Mesenchymal stem cell (in vitro differentiated cells and primary cell): ENCODE data around the gene SH3RF1.

Source experiments
- DNase-seq: peaks from one replicate; pipeline ENCODE4 v3.0.0-alpha.2; 2013
- H2AFZ ChIP-seq: one replicate; pipeline ENCODE4 v1.6.1; 2013; ENCODE audit warnings: low read depth, mild to moderate bottlenecking, control low read depth, inconsistent platforms, low read length, moderate library complexity
- H2AK5ac ChIP-seq: 2 replicates; pipeline ENCODE4 v1.6.1; 2013; ENCODE audit warnings: low read length, moderate library complexity, mild to moderate bottlenecking, inconsistent platforms; ENCODE audit not compliant: severe bottlenecking
- H2BK120ac ChIP-seq: one replicate; pipeline ENCODE4 v1.6.1; 2013; ENCODE audit warnings: low read depth, mild to moderate bottlenecking, inconsistent platforms, low read length, moderate library complexity
- H2BK12ac ChIP-seq, 2 experiments: one replicate each; pipeline ENCODE4 v1.6.1; 2013; ENCODE audit warnings: inconsistent platforms in 2 of 2, low read length in 2 of 2, mild to moderate bottlenecking in 2 of 2, moderate library complexity in 2 of 2, control low read depth in 1 of 2
- H2BK15ac ChIP-seq: one replicate; pipeline ENCODE4 v1.6.1; 2013; ENCODE audit warnings: mild to moderate bottlenecking, low read depth, inconsistent platforms; ENCODE audit not compliant: poor library complexity, severe bottlenecking
- H2BK5ac ChIP-seq: 2 replicates; pipeline ENCODE4 v1.6.1; 2013; ENCODE audit warnings: low read depth, mild to moderate bottlenecking, low read length, control low read depth, inconsistent platforms; ENCODE audit not compliant: poor library complexity, severe bottlenecking
- H3K14ac ChIP-seq, 2 experiments: one replicate each; pipeline ENCODE4 v1.6.1; 2013; ENCODE audit warnings: inconsistent platforms in 2 of 2, low read length in 2 of 2, control low read depth in 1 of 2, mild to moderate bottlenecking in 1 of 2, moderate library complexity in 1 of 2
- H3K18ac ChIP-seq, 2 experiments: one replicate each; pipeline ENCODE4 v1.6.1; 2013; ENCODE audit warnings: inconsistent platforms in 2 of 2, low read length in 2 of 2, control low read depth in 1 of 2, low read depth in 1 of 2, mild to moderate bottlenecking in 1 of 2
- H3K23ac ChIP-seq, 2 experiments: one replicate each; pipeline ENCODE4 v1.6.1; 2013; ENCODE audit warnings: inconsistent platforms in 2 of 2, low read length in 2 of 2, mild to moderate bottlenecking in 2 of 2, moderate library complexity in 2 of 2, control low read depth in 1 of 2
- H3K27ac ChIP-seq: 2 replicates; pipeline ENCODE4 v1.5.1; 2013; ENCODE audit warnings: mild to moderate bottlenecking, moderate library complexity, low read length, control low read depth, inconsistent platforms; ENCODE audit not compliant: poor library complexity, severe bottlenecking
- H3K27me3 ChIP-seq, 2 experiments: 2 replicates each; pipeline versions ENCODE4 v1.6.1 to v1.7.0; 2013; ENCODE audit warnings: low read length in 2 of 2, mild to moderate bottlenecking in 2 of 2, moderate library complexity in 2 of 2, control low read depth in 1 of 2, inconsistent platforms in 1 of 2; ENCODE audit not compliant: control insufficient read depth in 1 of 2, insufficient read depth in 1 of 2
- H3K36me3 ChIP-seq, 2 experiments: 2 replicates each; pipeline versions ENCODE4 v1.6.1 to v1.7.0; 2013; ENCODE audit warnings: low read length in 2 of 2, control low read depth in 1 of 2, inconsistent platforms in 1 of 2, low read depth in 1 of 2, mild to moderate bottlenecking in 1 of 2; ENCODE audit not compliant: insufficient read depth in 2 of 2, control insufficient read depth in 1 of 2
- H3K4ac ChIP-seq, 2 experiments: one replicate each; pipeline ENCODE4 v1.6.1; 2013; ENCODE audit warnings: inconsistent platforms in 2 of 2, low read length in 2 of 2, mild to moderate bottlenecking in 2 of 2, moderate library complexity in 2 of 2, control low read depth in 1 of 2, low read depth in 1 of 2
- H3K4me1 ChIP-seq: 2 replicates; pipeline ENCODE4 v1.6.1; 2013; ENCODE audit warnings: low read depth, low read length, control low read depth; ENCODE audit not compliant: control insufficient read depth, insufficient read depth
- H3K4me2 ChIP-seq: 2 replicates; pipeline ENCODE4 v1.6.1; 2013; ENCODE audit warnings: low read length, mild to moderate bottlenecking, inconsistent platforms; ENCODE audit not compliant: poor library complexity, severe bottlenecking
- H3K4me3 ChIP-seq, 2 experiments: 2 replicates each; pipeline versions ENCODE4 v1.5.1 to v1.7.0; 2013; ENCODE audit warnings: low read length in 2 of 2, mild to moderate bottlenecking in 2 of 2, control low read depth in 1 of 2, low read depth in 1 of 2; ENCODE audit not compliant: insufficient read depth in 1 of 2
- H3K79me1 ChIP-seq: replicated peaks from 2 replicates; pipeline ENCODE4 v1.6.1; 2013; ENCODE audit warnings: mild to moderate bottlenecking, control low read depth, low read length, inconsistent platforms; ENCODE audit not compliant: poor library complexity, severe bottlenecking
- H3K9ac ChIP-seq: 2 replicates; pipeline ENCODE4 v1.7.0; 2013; ENCODE audit warnings: mild to moderate bottlenecking, low read length, moderate library complexity
- H3K9me3 ChIP-seq: 2 replicates; pipeline ENCODE4 v1.7.0; 2013; ENCODE audit warnings: mild to moderate bottlenecking, low read length; ENCODE audit not compliant: control insufficient read depth
- H4K8ac ChIP-seq: one replicate; pipeline ENCODE4 v1.6.1; 2013; ENCODE audit warnings: inconsistent platforms, mild to moderate bottlenecking, low read length, moderate library complexity
- H4K91ac ChIP-seq: one replicate; pipeline ENCODE4 v1.6.1; 2013; ENCODE audit warnings: mild to moderate bottlenecking, low read length, inconsistent platforms
- WGBS: methylation state at CpG from one replicate; pipeline ENCODE4 v1.1.7; 2013; ENCODE audit warnings: mixed read lengths; 5-methylcytosine and 5-hydroxymethylcytosine counted together

The SH3RF1 gene

GRCh38 chr4:169109035-169109675 is 161.6 kb downstream of the SH3RF1 start:
- Histone ChIP-seq H2AFZ (no peak overlapping the region), H2BK15ac (no peak overlapping the region), H3K23ac (no peak overlapping the region), H3K9ac (no peak overlapping the region), H3K18ac (no peak overlapping the region), H2BK120ac (no peak overlapping the region), H2BK5ac (no peak overlapping the region), H3K36me3 (peaks cover 14 to 88% of the 10 kb centered on the region in 2 experiments), H3K79me1 (peaks cover 25% of the 10 kb centered on the region), H2AK5ac (no peak overlapping the region), H3K4me3 (no peak overlapping the region), H4K8ac (no peak overlapping the region), H3K4me1 (peaks cover 3% of the 10 kb centered on the region), H3K27me3 (no peaks in the 10 kb centered on the region), H4K91ac (no peak overlapping the region), H2BK12ac (no peak overlapping the region), H3K4ac (no peak overlapping the region), H3K4me2 (no peak overlapping the region), H3K14ac (no peak overlapping the region), H3K27ac (no peak overlapping the region), H3K9me3 (no peaks in the 10 kb centered on the region)
- DNase-seq = no peak
- WGBS = 92% methylated on average over 1 of the region's 2 CpGs

- Histone ChIP-seq H3K79me1 (peaks cover 21% of the 10 kb centered on the region), H3K4me1 (peaks cover 6% of the 10 kb centered on the region), H3K4me3 (no peak overlapping the region), H2BK120ac (no peak overlapping the region), H3K9ac (no peak overlapping the region), H2BK15ac (no peak overlapping the region), H3K36me3 (peaks cover 14 to 88% of the 10 kb centered on the region in 2 experiments), H3K27me3 (no peaks in the 10 kb centered on the region), H4K91ac (no peak overlapping the region), H2BK5ac (no peak overlapping the region), H2BK12ac (no peak overlapping the region), H3K9me3 (no peaks in the 10 kb centered on the region), H3K18ac (no peak overlapping the region), H3K23ac (no peak overlapping the region), H3K4me2 (no peak overlapping the region), H2AFZ (no peak overlapping the region), H3K27ac (no peak overlapping the region), H3K14ac (no peak overlapping the region), H4K8ac (no peak overlapping the region), H2AK5ac (no peak overlapping the region), H3K4ac (no peak overlapping the region)
- 98% methylated on average over 4 of the region's 4 CpGs for WGBS
- DNase-seq = no peak
Measured at GRCh38 chr4:169108303-169108702, 162.5 kb downstream of the SH3RF1 start.

- DNase-seq = no peak
- no peak overlapping the region for H2BK120ac ChIP-seq
- no peak overlapping the region for H3K18ac ChIP-seq
- no peak overlapping the region for H3K4ac ChIP-seq
- H2BK12ac ChIP-seq = no peak overlapping the region
- H2BK15ac ChIP-seq = no peak overlapping the region
- H3K9ac ChIP-seq = no peak overlapping the region
- no peak overlapping the region for H3K4me2 ChIP-seq
- no peak overlapping the region for H3K27ac ChIP-seq
- H4K91ac ChIP-seq = no peak overlapping the region
- H3K36me3 ChIP-seq = peaks cover 14 to 84% of the 10 kb centered on the region in 2 experiments
- WGBS = 85% methylated on average over 2 of the region's 2 CpGs
- H3K23ac ChIP-seq = no peak overlapping the region
- no peak overlapping the region for H3K4me3 ChIP-seq
- H2AK5ac ChIP-seq = no peak overlapping the region
- no peaks in the 10 kb centered on the region for H3K27me3 ChIP-seq
- H2AFZ ChIP-seq = no peak overlapping the region
- no peak overlapping the region for H2BK5ac ChIP-seq
- peaks cover 6% of the 10 kb centered on the region for H3K4me1 ChIP-seq
- no peaks in the 10 kb centered on the region for H3K9me3 ChIP-seq
- peaks cover 21% of the 10 kb centered on the region for H3K79me1 ChIP-seq
- H3K14ac ChIP-seq = no peak overlapping the region
- no peak overlapping the region for H4K8ac ChIP-seq
Measured at GRCh38 chr4:169107528-169107927, 163.2 kb downstream of the SH3RF1 start.

- H3K9ac ChIP-seq = no peak overlapping the region
- no peak for DNase-seq
- peaks cover 20% of the 10 kb centered on the region for H3K79me1 ChIP-seq
- no peak overlapping the region for H2BK15ac ChIP-seq
- peaks cover 6% of the 10 kb centered on the region for H3K4me1 ChIP-seq
- H3K18ac ChIP-seq = no peak overlapping the region
- H2BK120ac ChIP-seq = no peak overlapping the region
- WGBS = 96% methylated on average over 11 of the region's 16 CpGs
- no peak overlapping the region for H4K8ac ChIP-seq
- no peak overlapping the region for H2AK5ac ChIP-seq
- H4K91ac ChIP-seq = no peak overlapping the region
- H2BK12ac ChIP-seq = no peak overlapping the region
- no peak overlapping the region for H3K27ac ChIP-seq
- H3K4me2 ChIP-seq = no peak overlapping the region
- H2AFZ ChIP-seq = no peak overlapping the region
- no peak overlapping the region for H3K14ac ChIP-seq
- H3K27me3 ChIP-seq = no peaks in the 10 kb centered on the region
- H3K4ac ChIP-seq = no peak overlapping the region
- H3K36me3 ChIP-seq = peaks cover 14 to 77% of the 10 kb centered on the region in 2 experiments
- H2BK5ac ChIP-seq = no peak overlapping the region
- H3K4me3 ChIP-seq = no peak overlapping the region
- H3K9me3 ChIP-seq = no peaks in the 10 kb centered on the region
- H3K23ac ChIP-seq = no peak overlapping the region
Measured at GRCh38 chr4:169106696-169107229, 164.0 kb downstream of the SH3RF1 start.
